HTR-8/SVneo (cell line): ENCODE results near the gene DAP.
"Not testable (repeated sequence)": the region's sequence is repeated elsewhere in the genome, so short reads cannot be mapped to it uniquely, and the experiment has no call there.

ENCODE experiments used
- DNase-seq: peaks from one replicate; pipeline ENCODE4 v3.0.0; 2011; ENCODE audit warnings: low spot score, mixed read lengths; ENCODE audit not compliant: insufficient read length
- FAIRE-seq: peaks from 2 replicates; lab custom pipeline; 2011; peaks lifted over from hg19 to GRCh38; lab: Jason Lieb, UNC

The DAP gene

DNA sequence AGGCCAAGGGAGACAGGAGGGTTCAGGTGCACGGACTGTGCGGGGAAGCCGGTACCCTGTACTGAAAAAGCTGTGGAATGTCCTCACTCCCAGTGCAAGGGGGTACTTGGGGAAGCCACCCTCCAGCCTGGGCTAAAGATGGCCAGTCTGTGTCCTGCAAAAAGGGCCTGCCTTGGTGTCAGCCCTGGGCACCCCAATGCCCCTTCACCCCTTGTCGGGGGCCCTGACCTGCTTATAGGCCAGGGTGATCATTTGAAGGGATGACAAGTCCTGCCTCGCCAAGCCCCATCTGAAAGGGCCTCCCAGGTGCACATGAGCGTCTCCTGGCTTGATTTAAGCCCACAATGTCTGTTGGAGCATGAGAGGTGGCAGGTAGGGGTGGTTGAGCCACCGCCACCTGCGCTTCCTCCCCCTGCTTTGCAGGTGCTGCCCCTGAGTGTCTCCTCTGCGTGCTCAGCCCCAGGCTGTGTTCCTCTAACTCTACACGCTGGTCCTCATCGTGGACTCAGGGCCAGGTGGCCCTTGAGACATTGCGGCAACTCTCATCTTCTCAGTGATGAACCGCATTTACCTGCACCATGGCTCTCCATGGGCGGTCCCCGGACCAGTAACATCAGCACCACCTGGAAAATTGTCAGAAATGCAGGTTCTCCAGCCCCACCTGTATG lies 100.2 kb downstream of the DAP start:
- no peak for DNase-seq
- no peak for FAIRE-seq

GRCh38 chr5:10660135-10660534 lies 100.9 kb downstream of the DAP start:
- no peak for FAIRE-seq
- no peak for DNase-seq

DNA sequence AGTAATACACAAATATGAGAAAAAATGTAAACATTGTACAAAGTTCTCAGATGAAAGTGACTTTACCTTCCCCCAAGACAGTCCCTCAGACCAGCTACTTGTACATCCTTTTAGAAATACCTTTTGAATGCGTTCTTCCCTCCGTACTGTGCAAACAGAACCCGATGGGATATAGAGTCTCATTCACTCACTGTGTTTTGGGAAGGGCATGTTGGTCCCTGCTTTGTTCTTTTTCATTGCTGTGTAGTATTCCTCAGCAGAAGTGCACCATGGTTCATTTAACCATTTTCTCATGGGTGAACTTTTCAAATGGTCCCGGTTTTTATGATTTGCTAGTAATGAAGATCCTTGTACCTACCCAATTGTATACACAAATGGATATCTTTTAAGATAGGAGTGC lies 102.8 kb downstream of the DAP start:
- FAIRE-seq (no peak), DNase-seq (no peak)

DNA sequence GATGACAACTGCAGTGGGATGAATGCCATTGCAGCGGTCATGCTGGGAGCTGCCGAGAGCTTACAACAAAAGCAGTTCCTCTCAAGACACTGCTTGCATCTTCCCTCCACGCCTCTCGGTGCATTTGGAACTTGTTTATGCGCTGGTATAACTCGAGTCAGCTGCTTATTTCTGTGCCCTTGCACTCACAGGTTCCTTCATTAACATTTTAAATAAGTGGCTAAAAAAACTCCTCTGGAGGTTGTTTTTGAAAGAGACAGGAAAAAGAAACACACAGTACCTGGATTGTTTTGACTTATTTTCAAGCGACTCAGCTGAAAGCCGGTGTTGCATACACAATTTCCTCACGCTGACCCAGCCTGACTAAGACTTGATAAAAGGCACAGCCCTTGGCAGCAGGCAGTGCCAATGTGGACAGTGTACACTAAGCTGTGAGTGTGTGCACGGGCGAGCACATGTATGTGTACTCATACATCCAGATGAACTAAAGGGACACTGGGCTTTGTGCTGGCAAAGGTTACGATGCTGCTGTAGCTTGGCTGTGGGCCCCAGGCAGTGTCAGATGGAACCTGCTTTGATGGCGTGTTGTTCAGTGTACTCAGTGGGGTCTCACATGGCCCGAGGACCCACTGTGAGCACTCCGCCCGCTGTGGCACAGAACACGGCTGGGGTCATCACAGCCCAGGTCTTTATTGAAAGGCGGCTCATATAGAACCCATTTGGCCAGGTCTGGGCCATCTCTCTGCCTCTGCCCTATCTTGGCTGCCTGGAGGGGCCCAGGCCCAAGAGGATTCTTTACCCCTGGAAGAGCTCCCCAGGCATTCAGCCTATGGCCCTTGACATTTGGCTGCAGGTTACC lies 104.8 kb downstream of the DAP start:
- peak; percentile 86 for FAIRE-seq
- DNase-seq: no peak

DNA sequence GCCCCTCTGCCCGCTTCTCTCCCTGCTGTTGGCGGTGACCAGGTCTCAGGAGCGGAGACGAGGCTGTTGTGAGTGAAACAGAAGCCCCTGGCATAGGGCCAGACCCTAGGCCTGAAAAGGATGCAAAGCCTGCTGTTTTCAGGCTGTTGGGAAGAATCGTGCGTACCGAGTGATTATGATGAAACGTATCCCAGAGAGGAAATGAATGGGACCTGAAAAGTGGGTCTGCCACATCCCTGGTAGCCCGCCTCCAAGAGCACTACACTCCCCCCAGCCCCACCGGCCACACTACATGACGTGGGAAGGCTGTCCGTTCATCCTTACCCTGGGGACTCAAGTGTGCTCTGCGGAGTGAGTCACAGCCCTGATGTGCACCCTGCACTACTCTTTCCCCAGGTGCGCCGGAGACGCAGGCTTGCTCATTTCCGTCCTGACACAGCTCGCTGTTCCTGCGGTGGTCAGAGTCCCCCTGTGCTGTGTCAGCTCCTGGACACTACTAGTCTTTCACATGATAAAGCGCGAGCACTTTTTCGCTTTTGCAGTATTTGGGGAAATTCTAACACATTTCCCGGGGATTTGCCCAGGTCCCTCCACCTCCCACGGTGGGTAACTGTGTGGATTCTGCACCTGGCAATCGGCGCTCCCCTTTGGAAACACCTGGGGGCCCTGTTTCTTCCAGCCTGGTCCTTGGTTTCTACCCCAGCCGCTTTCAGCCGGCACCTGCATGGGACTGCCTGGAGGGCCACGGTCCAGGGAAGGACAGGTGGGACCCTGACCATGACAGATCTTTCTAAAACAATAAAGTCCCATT lies 105.7 kb downstream of the DAP start:
- FAIRE-seq (peak; percentile 38), DNase-seq (no peak)

DNA sequence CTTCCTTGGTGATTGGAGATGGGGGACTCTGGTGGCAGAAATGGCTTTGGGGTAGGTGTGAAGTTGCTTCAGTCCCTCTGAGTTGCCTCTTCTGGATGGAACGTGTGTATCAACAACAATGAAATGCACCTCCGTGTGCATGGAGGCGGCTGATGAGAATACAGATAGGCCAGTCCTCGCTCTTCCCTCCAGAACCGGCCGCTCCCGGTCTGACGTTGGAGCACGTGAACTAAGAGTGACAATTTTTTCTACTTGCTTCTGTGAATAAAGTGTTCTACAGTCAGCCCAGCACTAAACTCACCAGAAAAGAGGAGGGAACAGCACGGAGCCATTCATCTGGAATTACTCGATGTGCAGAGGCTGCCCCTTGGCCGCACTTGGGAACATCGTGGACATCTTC lies 106.5 kb downstream of the DAP start:
- DNase-seq: no peak
- FAIRE-seq: peak; percentile 16

GRCh38 chr5:10653751-10654400 lies 107.2 kb downstream of the DAP start:
- no peak for DNase-seq
- FAIRE-seq: no peak

DNA sequence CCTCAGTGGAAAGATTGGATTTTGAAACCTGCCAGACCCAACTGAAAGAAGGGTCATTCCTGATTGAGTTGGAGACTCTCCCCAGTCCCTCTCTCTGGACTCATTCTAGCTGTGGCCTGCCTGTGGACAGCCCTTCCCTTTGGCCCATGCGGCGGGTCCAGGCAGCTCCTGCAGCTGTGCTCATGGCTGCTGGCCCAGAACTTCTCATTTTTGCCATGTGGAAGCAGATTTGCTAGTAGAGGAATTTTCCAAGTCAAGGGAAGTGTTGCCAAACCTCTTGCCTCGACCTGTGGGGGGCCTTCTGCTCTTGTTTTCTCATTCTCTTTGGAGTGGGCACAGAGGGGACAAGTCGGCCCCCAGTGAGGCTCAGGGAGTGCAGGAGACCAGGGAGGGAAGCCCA lies 108.0 kb downstream of the DAP start:
- FAIRE-seq: no peak
- no peak for DNase-seq

DNA sequence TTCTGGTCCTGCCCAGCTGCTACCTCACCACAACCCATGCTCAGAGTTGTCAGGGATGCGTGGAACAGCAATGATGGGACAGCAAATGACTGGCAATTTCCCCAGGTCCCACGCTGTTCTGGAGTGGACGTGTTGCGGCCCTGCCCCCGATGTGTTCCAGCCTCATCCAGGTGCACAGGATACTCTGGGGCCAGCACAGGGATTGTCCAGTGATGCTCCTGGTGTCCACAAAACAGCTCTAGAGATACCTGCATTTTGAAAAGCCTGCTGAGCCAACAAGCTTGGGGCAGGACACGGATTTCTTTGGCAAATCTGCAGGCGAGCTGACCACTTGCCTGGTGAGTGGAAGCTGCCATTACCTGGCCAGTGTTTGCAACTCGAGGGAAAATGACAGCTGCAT lies 108.4 kb downstream of the DAP start:
- FAIRE-seq (no peak), DNase-seq (no peak)

- DNase-seq: no peak
- FAIRE-seq: no peak
These were observed 108.9 kb downstream of the DAP start for GRCh38 chr5:10652151-10652550.

DNA sequence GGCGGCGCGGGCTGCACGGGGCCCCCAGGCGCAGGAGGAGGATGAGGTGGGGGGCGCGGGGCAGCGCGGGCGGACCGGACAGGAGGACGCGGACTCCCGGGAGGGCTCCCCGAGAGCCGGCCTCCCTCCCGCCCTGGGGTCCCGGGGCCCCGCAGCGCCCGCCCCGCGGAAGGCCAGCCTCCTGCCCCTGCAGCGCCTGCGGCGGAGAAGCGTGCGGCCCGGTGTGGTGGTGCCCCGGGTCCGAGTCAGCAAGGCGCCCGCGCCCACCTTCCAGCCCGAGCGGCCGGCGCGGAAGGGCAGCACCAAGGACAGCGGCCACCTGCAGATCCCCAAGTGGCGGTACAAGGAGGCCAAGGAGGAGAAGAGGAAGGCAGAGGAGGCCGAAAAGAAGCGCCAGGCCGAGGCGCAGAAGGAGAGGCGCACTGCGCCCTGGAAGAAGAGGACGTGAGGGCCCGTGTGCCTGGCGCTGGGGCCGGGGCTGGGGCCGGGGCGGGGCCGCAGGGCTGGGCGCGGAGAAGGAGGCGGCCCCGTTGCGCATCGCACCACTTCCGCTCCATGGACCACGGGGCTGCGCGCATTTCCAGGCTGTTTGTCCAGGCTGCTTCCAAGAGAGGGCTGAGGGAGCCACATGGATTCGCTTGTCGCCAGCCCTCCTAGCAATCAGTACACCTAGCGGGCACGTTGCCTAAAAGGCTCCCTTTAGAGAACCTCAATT lies 111.2 kb downstream of the DAP start:
- FAIRE-seq (no peak), DNase-seq (no peak)

- FAIRE-seq: no peak
- DNase-seq: no peak
These were observed 112.0 kb downstream of the DAP start for GRCh38 chr5:10648806-10649665.

DNA sequence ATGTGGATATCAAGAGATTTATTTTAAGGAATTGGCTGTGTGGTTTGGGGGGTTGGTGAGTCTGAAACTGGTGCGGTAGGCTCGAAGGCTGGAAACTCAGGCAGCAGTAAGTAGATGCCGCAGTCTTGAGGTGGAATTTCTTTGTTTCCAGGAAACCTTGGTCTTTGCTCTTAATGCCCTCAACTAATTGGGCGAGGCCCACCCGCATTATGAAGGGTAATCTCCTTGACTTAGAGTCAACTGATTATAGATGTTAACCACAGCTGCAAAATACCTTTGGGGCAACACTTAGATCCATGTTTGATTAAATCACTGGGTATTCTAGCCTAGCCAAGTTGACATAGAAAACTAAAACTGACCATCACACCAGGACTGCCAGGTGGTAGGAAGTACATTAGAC lies 113.4 kb downstream of the DAP start:
- DNase-seq: no peak
- FAIRE-seq: peak; percentile 13

DNA sequence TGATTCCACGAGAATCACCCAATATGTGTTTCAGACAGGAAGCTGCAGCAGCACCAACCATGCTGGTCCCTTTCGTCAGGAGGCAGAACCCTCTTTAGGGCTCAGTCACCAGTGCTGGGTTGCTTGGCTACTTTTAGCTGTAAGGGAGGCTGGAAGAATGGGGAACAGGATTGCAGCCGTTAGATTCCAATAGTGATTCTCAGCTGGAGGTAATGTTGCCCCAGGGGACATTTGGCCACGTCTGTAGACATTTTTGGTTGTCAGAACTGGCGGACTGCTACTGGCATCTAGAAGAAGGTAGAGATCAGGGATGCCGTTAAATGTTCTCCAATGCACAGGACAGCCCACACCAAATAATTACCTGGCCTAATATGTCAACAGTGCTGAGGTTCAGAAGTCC lies 115.4 kb downstream of the DAP start:
- FAIRE-seq (peak; percentile 42), DNase-seq (no peak)

- FAIRE-seq (no peak), DNase-seq (no peak)
These were observed 115.9 kb downstream of the DAP start for GRCh38 chr5:10645146-10645545.

DNA sequence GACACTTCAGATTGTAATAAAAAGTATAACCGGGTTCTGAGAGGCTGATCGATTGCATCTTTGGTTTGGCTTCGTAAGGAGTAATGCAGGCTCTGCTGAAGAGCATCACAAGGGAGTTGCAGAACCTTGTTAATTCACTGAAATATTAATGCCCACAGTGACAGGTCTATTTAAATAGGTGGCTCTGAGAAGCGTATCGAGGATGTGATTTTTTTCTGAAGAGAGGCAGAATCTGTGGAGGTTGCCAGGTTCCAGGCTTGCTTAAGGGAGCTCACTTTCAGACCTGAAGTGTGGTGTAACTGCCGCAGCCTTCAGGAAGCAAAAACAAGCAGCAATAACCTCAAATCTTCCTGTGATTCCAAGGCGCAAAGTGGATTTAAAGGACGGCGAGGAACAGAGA lies 116.8 kb downstream of the DAP start:
- no peak for FAIRE-seq
- DNase-seq: no peak

DNA sequence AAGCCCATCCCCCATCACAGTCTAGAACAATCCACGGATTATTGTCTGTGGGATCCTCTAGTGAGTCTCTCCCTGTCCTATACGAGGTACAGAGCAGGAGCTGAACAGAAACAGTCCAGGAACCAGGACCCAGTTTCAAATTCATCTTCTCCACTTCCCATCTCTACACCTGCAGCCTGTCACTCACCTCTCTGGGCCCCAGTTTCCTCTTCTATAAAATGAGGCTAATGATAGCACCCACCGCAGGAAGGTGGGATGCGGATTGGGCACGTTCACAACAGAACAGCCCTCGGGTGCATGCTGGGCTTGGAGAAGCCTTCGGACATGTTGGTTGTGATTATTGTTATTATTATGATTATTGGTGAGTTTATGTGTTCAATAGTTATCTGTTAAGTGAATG lies 118.7 kb downstream of the DAP start:
- no peak for DNase-seq
- FAIRE-seq: no peak

DNA sequence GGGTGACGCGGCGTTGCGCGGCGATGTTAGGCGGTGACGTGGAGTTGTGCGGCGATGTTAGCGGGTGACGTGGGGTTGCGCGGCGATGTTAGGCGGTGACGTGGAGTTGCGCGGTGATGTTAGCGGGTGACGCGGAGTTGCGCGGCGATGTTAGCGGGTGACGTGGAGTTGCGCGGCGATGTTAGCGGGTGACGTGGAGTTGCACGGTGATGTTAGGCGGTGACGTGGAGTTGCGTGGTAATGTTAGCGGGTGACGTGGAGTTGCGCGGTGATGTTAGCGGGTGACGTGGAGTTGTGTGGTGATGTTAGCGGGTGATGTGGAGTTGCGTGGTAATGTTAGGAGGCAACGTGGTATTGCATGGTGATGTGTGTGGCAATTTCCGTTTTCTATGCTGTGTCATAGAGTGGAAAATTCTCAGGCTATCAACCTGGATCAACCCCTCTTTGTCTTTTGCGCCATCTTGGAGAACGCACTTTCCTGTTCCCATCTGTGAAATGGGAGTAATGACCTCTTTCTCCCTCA lies 121.1 kb downstream of the DAP start:
- FAIRE-seq (no peak), DNase-seq (no peak)

GRCh38 chr5:10638723-10639122 lies 122.3 kb downstream of the DAP start:
- DNase-seq, FAIRE-seq: not testable (repeated sequence)
